NT2/D1 (cell line): ENCODE results near the gene SCN10A.

Experiments used
- SUZ12 ChIP-seq: IDR thresholded peaks from 2 replicates; pipeline ENCODE4 v1.6.1; 2011; ENCODE audit not compliant: insufficient read length, insufficient read depth; ENCODE audit errors: extremely low read depth
- YY1 ChIP-seq: IDR thresholded peaks from 2 replicates; pipeline ENCODE4 v1.6.1; 2011; ENCODE audit not compliant: insufficient read length, insufficient read depth
- ZNF274 ChIP-seq: IDR thresholded peaks from 2 replicates; pipeline ENCODE4 v1.6.1; 2011; ENCODE audit warnings: mild to moderate bottlenecking, low read depth, low read length

GRCh38 chr3:38829404-38829803 is 13.4 kb upstream of the SCN10A start:
- no peak for TF ChIP-seq YY1
- TF ChIP-seq ZNF274 = no peak
- TF ChIP-seq SUZ12 = no peak
